HCT116 (cell line): Measurements from ENCODE around the gene AHRR.

Experiments used
- CEBPB ChIP-seq: IDR thresholded peaks from 2 replicates; pipeline ENCODE4 v1.6.1; 2012; ENCODE audit warnings: low read depth
- EZH2 ChIP-seq: fragments of 200-600 bp; sonication (generic); IDR thresholded peaks from 2 replicates; pipeline ENCODE4 v1.6.1; 2017; ENCODE audit warnings: antibody characterized with exemption, mixed run types
- EZH2phosphoT487 ChIP-seq: fragments of 200-600 bp; IDR thresholded peaks from 2 replicates; pipeline ENCODE4 v1.6.1; 2018; ENCODE audit warnings: antibody characterized with exemption, borderline replicate concordance
- POLR2A ChIP-seq: IDR thresholded peaks from 2 replicates; pipeline ENCODE4 v1.7.0; 2011; ENCODE audit warnings: borderline replicate concordance; ENCODE audit not compliant: insufficient read depth, insufficient read length; ENCODE audit errors: extremely low read depth
- POLR2AphosphoS5 ChIP-seq: IDR thresholded peaks from 2 replicates; pipeline ENCODE4 v1.6.1; 2011; ENCODE audit warnings: mild to moderate bottlenecking, low read depth, low read length, moderate library complexity
- SIN3A ChIP-seq: IDR thresholded peaks from 2 replicates; pipeline ENCODE4 v1.6.1; 2012; ENCODE audit warnings: low read depth
- TCF7L2 ChIP-seq: IDR thresholded peaks from 2 replicates; pipeline ENCODE4 v1.7.0; 2011; ENCODE audit warnings: borderline replicate concordance, inconsistent platforms; ENCODE audit not compliant: insufficient read depth, insufficient read length; ENCODE audit errors: extremely low read depth
- YY1 ChIP-seq: IDR thresholded peaks from 2 replicates; pipeline ENCODE4 v1.6.1; 2011; ENCODE audit warnings: low read length, low read depth, moderate library complexity, mild to moderate bottlenecking; ENCODE audit not compliant: insufficient replicate concordance; ENCODE audit errors: extremely low read depth
- ZFX ChIP-seq: fragments of 450-650 bp; IDR thresholded peaks from 2 replicates; pipeline ENCODE4 v1.6.1; 2017
- TF ChIP-seq, protein P1 (sequence below), 3 experiments: fragments of 200-600 bp in 1 of 3; sonication (generic) in 1 of 3; IDR thresholded peaks in 2 of 3; conservative IDR thresholded peaks in 1 of 3; 2 replicates each; pipeline ENCODE4 v1.5.1; 2012 to 2017; ENCODE audit warnings: low read depth in 2 of 3, low read length in 2 of 3, antibody characterized with exemption in 1 of 3, borderline replicate concordance in 1 of 3, control low read depth in 1 of 3, mild to moderate bottlenecking in 1 of 3, mixed read lengths in 1 of 3, mixed run types in 1 of 3, moderate library complexity in 1 of 3; ENCODE audit not compliant: insufficient read depth in 1 of 3
- TF ChIP-seq, protein P2 (sequence below): IDR thresholded peaks from 2 replicates; pipeline ENCODE4 v1.6.1; 2012; ENCODE audit warnings: low read depth
- TF ChIP-seq, protein P3 (sequence below): IDR thresholded peaks from 2 replicates; pipeline ENCODE4 v1.6.1; 2012

DNA sequence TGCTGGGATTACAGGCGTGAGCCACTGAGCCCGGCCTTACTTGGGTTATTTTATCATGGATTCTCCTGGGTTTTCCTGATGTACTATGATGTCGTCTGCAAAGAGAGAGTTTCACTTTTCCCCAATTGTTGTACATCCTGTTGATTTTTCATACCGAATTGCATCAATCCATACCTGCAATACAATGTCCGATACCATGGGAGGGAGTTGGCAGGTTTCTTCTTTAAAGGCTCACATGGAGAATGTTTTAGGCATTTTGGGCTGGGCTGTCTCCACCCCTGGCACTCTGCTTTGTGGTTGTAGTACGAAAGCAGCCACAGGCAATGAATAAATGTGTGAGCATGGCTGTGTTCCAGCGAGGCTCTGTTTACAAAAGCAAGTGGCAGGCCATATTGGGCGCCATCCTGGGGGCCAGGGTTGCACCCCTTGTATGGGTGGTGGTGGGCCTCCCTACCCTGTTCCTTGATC lies 86.3 kb downstream of the AHRR start:
- TF ChIP-seq, protein P1, sequence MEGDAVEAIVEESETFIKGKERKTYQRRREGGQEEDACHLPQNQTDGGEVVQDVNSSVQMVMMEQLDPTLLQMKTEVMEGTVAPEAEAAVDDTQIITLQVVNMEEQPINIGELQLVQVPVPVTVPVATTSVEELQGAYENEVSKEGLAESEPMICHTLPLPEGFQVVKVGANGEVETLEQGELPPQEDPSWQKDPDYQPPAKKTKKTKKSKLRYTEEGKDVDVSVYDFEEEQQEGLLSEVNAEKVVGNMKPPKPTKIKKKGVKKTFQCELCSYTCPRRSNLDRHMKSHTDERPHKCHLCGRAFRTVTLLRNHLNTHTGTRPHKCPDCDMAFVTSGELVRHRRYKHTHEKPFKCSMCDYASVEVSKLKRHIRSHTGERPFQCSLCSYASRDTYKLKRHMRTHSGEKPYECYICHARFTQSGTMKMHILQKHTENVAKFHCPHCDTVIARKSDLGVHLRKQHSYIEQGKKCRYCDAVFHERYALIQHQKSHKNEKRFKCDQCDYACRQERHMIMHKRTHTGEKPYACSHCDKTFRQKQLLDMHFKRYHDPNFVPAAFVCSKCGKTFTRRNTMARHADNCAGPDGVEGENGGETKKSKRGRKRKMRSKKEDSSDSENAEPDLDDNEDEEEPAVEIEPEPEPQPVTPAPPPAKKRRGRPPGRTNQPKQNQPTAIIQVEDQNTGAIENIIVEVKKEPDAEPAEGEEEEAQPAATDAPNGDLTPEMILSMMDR (IDR thresholded peaks at IDR 0.05 in 2 of 3, conservative IDR thresholded peaks at IDR 0.05 in 1 of 3; ENCODE audit: borderline replicate concordance in 1 of 3, insufficient read depth in 1 of 3, low read depth in 2 of 3, low read length in 2 of 3): no peak
- TF ChIP-seq TCF7L2: no peak
- TF ChIP-seq YY1: no peak
- no peak for TF ChIP-seq ZFX
- TF ChIP-seq, protein P2, sequence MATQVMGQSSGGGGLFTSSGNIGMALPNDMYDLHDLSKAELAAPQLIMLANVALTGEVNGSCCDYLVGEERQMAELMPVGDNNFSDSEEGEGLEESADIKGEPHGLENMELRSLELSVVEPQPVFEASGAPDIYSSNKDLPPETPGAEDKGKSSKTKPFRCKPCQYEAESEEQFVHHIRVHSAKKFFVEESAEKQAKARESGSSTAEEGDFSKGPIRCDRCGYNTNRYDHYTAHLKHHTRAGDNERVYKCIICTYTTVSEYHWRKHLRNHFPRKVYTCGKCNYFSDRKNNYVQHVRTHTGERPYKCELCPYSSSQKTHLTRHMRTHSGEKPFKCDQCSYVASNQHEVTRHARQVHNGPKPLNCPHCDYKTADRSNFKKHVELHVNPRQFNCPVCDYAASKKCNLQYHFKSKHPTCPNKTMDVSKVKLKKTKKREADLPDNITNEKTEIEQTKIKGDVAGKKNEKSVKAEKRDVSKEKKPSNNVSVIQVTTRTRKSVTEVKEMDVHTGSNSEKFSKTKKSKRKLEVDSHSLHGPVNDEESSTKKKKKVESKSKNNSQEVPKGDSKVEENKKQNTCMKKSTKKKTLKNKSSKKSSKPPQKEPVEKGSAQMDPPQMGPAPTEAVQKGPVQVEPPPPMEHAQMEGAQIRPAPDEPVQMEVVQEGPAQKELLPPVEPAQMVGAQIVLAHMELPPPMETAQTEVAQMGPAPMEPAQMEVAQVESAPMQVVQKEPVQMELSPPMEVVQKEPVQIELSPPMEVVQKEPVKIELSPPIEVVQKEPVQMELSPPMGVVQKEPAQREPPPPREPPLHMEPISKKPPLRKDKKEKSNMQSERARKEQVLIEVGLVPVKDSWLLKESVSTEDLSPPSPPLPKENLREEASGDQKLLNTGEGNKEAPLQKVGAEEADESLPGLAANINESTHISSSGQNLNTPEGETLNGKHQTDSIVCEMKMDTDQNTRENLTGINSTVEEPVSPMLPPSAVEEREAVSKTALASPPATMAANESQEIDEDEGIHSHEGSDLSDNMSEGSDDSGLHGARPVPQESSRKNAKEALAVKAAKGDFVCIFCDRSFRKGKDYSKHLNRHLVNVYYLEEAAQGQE: no peak
- TF ChIP-seq SIN3A: no peak
- no peak for TF ChIP-seq EZH2phosphoT487
- no peak for TF ChIP-seq POLR2A
- TF ChIP-seq POLR2AphosphoS5: no peak
- TF ChIP-seq, protein P3, sequence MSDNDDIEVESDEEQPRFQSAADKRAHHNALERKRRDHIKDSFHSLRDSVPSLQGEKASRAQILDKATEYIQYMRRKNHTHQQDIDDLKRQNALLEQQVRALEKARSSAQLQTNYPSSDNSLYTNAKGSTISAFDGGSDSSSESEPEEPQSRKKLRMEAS: no peak
- no peak for TF ChIP-seq CEBPB
- no peak for TF ChIP-seq EZH2
